DOHH2 (cell line): Measurements from ENCODE around the gene PAK1.

Experiments
- EZH2phosphoT487 ChIP-seq: fragments of 200-600 bp; sonication (generic); IDR thresholded peaks from 2 replicates; pipeline ENCODE4 v1.6.1; 2017; ENCODE audit warnings: borderline replicate concordance, mild to moderate bottlenecking, antibody characterized with exemption, low read length, moderate library complexity, mixed read lengths
- TF ChIP-seq, protein P1 (sequence below): fragments of 200-600 bp; sonication (generic); IDR thresholded peaks from one replicate; pipeline ENCODE4 v1.5.1; 2014; ENCODE audit warnings: antibody characterized with exemption, mild to moderate bottlenecking, low read depth, low read length; ENCODE audit not compliant: poor library complexity, severe bottlenecking

DNA sequence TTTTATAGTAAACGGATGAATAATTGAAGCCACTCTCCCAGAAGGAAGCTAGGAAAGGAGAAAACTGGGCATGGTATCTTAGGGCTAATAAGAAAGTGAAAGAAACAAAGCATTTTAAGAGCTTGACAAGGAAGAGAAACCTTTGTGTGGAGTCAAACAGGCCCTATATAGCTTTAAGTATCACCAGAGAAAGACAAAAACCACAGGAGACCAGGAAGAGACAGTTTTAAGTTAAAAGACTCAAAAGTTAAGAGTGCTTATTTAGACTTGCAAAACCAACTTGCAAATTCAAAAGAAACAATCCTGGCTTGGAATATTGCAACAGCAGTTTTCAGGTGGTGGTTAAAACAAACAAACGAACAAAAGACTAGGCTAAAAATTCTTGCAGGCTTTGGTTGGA lies 3.4 kb downstream of the PAK1 start:
- TF ChIP-seq, protein P1, sequence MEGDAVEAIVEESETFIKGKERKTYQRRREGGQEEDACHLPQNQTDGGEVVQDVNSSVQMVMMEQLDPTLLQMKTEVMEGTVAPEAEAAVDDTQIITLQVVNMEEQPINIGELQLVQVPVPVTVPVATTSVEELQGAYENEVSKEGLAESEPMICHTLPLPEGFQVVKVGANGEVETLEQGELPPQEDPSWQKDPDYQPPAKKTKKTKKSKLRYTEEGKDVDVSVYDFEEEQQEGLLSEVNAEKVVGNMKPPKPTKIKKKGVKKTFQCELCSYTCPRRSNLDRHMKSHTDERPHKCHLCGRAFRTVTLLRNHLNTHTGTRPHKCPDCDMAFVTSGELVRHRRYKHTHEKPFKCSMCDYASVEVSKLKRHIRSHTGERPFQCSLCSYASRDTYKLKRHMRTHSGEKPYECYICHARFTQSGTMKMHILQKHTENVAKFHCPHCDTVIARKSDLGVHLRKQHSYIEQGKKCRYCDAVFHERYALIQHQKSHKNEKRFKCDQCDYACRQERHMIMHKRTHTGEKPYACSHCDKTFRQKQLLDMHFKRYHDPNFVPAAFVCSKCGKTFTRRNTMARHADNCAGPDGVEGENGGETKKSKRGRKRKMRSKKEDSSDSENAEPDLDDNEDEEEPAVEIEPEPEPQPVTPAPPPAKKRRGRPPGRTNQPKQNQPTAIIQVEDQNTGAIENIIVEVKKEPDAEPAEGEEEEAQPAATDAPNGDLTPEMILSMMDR: no peak
- TF ChIP-seq EZH2phosphoT487: no peak
